GM08714 (cell line): Measurements from ENCODE around the gene SHB.

Experiments used
- H3K4me3 ChIP-seq: fragments of 200-500 bp; sonication (Bioruptor generic); 2 replicates; pipeline ENCODE4 v1.5.1; 2014; ENCODE audit warnings: mild to moderate bottlenecking, low read length, inconsistent platforms
- ZNF274 ChIP-seq: IDR thresholded peaks from 2 replicates; pipeline ENCODE4 v1.6.1; 2012; ENCODE audit warnings: mild to moderate bottlenecking, low read depth, low read length

SHB gene

DNA sequence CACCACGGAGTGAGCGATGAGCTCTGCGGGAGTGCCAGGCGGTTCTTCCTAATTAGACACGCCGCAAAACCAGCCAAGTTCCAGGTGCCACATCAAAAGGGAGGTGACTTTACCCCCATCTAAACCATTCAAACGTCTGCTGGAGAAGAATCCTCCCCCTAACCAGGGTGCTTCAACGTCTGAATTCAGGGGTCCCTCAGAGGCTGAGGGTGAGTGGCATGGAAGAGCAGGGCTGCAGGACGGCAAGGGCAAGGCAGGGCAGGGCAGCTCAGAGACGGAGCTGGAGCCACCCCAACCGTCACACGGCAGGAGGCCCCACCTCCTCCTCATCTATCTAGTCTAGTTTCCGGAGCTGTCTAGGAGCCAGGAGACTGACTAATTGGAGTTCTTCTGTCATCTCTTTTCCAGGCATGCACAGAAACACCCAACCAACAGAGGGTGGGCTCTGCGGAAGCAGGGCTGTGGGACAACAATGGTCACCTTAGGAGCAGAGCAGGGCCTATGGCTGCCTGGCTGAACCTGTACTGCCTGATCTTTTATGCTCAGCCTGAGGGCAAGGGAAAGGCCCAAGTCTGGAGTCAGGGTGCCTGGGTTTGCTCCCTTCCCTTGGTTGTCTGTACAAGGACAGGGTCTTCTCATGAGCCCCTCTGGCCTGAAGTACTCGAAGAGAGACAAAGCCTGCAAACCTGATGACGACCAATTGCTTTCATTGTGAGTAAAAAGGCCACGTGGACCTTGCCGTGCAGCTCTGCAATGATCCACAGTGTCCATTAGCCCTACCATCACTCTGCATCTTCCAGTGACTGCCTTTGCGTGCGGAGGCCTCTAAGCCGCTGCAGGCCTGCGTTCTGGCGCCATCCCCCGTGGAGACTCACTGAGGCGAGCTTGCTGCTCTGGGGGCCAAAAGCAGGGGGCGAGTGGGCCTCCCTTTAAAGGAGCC is 84.1 kb downstream of the SHB start:
- no peak for TF ChIP-seq ZNF274
- no peak overlapping the region for H3K4me3 ChIP-seq

DNA sequence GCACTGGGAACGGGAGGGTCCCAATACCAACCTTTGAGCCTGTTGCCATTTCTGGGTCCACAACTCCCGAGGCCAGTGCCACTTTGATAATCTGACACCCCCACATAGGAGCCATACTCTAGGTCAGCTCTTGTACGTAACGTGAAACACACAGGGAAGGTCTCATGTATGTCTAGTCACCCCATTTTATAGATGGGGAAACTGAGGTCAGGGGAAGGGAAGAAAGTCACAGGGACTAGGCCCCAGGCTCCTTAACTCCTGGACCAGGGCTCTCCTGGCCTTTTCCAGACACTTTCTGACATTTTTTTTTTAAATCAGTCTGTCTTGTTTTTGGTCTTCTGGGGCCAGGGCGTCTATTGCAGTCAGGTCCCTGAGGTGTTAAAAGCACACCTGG is 84.8 kb downstream of the SHB start:
- no peak for TF ChIP-seq ZNF274
- no peak overlapping the region for H3K4me3 ChIP-seq

DNA sequence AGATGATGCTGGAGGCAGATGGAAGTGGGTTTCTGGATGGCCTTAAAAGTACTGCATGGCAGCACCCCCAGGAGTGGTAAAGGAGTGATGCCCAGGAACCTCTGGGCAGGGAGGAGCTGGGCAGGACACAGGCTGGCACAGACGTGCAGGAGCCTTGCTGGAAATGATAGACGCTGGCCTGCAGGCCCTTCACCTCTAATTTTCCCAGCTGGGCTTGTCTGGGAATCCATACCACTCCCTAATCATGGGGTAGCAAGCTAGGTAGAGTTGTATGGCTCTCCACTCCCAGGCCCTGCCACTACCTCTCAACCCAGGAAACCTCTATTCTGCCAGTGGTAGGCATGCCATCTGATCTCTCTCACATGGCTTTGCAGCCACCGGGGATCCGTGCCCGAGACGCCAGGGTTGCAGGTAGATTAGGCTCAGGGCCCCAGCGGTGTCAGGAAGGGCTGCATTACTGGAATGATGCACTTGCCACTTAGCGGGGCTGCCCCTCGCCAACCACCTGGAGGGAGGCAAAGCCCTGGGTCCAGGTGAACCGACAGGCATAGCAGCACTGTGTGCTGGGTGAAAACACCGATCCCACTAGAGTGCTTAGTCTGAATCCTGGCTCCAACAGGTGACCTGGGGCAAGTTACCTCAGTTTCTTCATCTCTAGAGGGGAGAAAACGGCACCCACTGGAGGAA is 85.5 kb downstream of the SHB start:
- H3K4me3 ChIP-seq, result no peak overlapping the region
- no peak for TF ChIP-seq ZNF274

DNA sequence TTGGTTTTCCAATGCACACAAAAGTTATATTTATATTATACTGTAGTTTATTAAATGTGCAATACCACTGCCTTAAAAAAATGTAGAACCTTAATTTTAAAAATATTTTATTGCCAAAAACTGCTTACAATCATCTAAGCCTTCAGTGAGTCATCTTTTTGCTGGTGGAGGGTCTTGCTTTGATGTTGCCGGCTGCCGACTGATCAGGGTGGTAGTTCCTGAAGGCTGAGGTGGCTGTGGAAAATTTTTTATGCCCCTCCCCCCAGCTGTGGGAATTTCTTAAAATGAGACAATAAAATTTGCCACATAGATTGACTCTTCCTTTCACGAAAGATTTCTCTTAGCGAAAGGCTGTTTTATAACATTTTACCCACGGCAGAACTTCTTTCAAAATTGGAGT is 89.2 kb downstream of the SHB start:
- H3K4me3 ChIP-seq, result no peak overlapping the region
- no peak for TF ChIP-seq ZNF274

DNA sequence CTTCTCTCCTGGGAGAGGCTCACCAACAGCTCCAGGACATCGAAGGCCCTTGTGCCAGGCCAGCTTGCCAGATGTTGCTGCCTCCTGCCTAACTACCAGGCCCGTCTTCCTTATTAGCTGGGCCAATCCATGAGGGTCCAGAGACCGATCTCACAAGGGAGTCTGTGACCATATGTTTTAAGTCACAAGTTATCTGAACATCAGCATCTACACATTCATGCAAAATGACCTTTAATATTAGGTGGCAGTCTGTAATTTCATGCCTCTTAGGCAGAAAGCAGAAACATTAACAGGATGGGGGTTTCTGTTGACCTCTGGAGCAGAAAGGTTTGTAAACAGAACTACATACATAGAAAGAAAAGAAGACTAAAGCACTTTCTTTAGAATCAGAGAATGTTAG is 90.0 kb downstream of the SHB start:
- TF ChIP-seq ZNF274, result no peak

DNA sequence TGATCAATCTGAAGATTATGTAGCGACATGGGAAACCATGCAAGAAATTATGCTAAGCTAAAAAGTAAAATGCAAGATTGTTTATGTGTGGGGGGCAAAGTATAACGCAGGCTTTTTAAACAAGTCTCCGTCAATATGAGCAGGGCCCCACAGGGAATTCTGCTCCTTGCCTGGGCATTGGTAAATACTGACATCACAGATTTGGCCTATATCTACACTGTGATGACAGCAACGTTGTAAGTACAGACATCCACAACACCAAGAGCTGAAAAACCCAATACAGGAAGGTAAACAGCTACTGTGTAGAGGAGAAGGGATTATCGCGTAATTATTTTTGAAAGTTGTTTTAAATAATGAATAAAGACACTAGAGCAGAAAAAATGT is 90.6 kb downstream of the SHB start:
- no peak for TF ChIP-seq ZNF274
- no peak overlapping the region for H3K4me3 ChIP-seq

More for the DNA sequence above, 90.0 kb downstream of the SHB start:
- no peak overlapping the region for H3K4me3 ChIP-seq

DNA sequence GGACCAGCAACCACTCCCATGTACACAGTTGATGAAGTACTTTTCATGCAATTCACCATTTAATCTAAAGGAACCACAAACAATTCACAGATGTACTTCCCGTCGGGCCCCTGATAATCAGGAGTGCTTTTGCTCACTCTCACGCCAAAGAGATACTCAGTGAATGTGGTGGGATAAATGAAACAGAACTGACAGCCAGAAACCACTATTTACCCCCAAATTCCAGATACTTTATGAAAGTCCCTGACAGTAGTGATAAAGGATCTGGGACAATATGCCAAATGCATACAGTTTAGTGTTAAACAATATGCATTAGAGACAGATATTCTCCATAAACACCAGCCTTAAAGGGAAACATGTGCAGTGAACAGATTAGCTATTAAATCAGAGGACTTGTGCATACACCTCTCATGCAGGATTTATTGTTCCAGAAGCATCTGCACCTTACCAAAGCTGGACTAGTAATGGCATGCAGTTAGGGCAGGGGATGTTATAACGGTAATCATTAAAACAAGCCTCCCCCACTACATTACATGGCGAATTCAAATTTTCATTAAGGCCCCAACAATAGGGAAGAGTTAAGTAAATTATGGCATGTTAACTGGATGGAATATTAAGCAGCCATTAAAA is 91.1 kb downstream of the SHB start:
- TF ChIP-seq ZNF274, result no peak

DNA sequence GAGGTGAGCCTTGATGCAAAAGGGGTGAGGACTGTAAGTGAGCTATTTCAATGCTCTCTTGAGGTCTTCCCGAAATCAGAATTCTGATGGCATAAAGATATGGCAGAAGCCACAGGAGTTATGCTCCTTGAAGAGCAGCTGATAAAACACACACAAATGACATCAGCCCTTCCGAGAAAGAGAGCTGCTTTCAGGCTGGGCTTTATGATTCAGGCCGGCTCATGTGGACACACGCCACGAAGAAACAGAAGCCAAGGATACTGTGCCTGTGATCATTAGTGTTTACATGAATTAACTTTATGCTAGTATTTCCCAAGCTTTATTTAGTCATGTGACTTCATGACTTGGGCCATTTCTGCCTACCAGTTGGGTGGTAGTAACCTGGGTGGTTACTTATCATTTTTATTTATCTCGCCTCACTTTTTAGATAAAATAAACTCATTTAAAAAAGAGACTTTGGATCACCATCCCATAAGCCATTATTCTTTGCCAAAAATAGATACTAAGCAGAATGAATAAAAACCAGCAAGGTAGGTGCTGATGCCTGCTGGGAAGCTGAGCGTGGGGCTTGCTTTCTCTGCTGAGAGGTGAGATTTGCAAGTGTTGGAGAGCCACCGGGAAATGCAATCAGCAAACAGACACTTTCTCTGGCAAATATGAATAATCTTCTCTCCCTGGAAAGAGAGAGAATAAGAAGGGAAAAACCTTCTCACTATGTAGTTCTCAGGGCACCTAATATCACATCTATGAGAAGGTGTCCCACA is 92.1 kb downstream of the SHB start:
- H3K4me3 ChIP-seq, result no peak overlapping the region
- no peak for TF ChIP-seq ZNF274

More for the DNA sequence above, 91.1 kb downstream of the SHB start:
- no peak overlapping the region for H3K4me3 ChIP-seq

DNA sequence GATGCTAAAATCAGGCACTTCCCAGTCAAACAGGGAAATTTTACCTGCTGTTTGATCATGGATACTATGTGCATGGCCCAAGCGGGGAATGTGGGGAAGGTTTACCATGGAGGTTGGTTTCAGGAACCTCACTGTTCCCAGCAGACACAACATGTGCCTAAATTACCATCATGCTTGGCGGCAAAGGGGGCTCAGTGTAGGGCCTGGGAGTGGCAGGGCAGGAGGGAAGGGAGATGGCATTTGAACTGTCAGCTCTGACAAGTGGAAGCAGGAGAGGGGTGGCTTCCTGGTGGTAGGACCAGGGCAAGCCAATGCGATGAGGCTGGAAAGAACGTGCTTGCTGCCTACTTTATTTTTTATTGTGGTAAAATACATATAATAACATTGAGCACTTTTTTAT is 93.4 kb downstream of the SHB start:
- TF ChIP-seq ZNF274, result no peak
- H3K4me3 ChIP-seq, result no peak overlapping the region

DNA sequence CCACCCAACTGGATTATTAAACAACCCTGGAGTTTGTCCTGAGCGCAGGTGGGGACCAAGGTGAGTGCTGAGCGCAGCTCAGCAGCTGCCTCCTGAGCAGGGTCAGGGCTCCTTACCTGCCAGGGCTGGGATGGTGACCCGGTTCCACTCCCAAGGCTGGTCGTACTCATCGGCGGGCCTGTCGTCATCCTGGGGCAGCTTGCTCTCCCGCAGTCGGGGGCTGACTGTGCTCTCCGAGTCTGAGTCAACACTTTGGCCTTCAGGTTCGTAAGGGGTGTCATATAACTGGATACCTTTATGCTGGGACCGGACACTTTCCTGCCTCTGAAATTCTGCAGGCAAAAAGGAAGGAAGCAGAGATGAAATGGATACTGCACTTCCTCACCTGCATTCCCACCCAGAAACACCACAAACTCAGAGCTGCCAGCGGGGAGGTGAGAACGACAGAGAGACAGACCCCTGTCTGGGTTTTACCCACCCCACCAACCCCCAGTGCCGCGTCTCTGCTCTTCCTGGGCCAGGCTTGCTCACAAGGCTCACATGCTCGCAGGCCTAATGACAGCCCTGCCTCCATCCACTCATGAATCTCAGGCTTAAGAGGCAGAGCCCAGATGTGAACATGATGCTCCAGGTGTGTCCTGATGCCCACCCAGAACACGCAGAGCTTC is 94.4 kb downstream of the SHB start:
- TF ChIP-seq ZNF274, result no peak
- no peak overlapping the region for H3K4me3 ChIP-seq

DNA sequence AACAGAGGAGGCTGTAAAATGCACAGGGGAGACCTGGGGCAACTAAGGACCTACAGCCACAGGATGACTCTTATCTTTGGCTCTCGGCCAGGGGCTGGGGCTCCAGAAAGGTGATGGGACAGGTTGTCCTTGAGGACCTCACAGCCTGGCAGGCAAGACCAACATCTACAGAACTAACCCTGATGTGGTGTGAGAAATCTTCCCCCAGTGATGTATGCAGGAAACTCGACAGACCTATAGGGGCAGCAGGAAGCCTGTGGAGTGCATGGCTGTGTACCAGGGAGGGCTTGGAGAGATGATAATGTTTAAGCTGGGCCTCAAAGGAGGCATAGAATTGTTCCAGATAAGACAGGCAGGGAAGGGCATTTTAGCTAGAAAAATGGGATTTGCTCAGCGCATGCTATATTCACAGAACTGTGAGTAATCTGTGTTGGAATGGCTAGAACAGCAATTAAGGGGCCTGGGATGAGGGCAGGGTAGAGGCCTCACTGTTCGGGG is 96.6 kb downstream of the SHB start:
- TF ChIP-seq ZNF274, result no peak

DNA sequence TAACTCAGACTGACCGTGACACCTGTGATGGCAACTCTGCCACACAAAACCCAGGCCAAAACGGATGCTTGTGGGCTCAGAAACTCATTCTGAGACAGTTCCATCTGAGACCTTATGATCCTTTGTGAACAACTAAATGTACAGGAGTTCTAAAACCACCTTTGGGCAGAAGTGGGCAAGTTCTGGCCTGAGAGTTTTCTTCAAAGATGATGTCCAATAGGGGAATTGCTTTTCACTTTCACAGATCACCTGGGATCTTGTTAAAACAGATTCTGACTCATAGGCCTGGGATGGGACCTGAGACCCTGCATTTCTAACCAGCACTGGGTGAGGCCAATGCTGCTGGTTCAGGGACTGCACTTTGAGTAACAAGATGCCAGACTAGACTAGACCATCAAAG is 97.3 kb downstream of the SHB start:
- H3K4me3 ChIP-seq, result no peak overlapping the region
- no peak for TF ChIP-seq ZNF274

More for the DNA sequence above, 96.6 kb downstream of the SHB start:
- no peak overlapping the region for H3K4me3 ChIP-seq

DNA sequence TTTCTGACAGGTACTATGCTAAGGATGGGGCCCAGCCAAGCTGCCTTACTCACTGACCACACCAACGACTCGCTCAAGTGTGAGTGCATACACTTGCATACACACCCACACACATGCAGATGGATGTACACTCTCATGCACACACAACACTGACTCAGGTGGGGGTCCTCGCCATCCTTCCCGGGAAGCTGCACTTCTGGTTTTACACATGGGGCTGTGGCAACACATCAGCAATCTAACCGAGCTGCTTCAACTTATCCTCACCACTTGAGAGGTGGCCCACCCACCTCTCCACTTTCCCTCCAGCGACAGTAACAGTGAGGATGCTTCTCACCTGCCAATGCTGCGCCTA is 97.9 kb downstream of the SHB start:
- no peak for TF ChIP-seq ZNF274
- H3K4me3 ChIP-seq, result no peak overlapping the region
